ENCODE measurements around the gene STPG3.

GRCh38 chr9:137245450-137246421 is 5.3 kb upstream of the STPG3 start:
- TF ChIP-seq CTCF (IDR thresholded peaks at IDR 0.05), result no peak
- TF ChIP-seq POLR2A (IDR thresholded peaks at IDR 0.05), result no peak
- TF ChIP-seq POLR2AphosphoS5 (IDR thresholded peaks at IDR 0.05; ENCODE audit: insufficient read depth in 1 of 2, low read depth in 1 of 2), result no peak

Data from vagina (tissue), 2 donors.